Omental fat pad (tissue), 4 donors: ENCODE results near the gene MMP20. TPM values are rescaled to one million over a fixed set of nuclear protein-coding genes. Genes with fewer than 3 reads are reported as not detected.

Source experiments
- ATAC-seq: fragments of 150-250 bp; one replicate; pipeline ENCODE4 v1.9.1; 2016; ENCODE audit warnings: mild to moderate bottlenecking, moderate library complexity; ENCODE audit not compliant: low FRiP score
- DNase-seq: peaks from one replicate; pipeline ENCODE4 v3.0.0-alpha.2; 2019; ENCODE audit warnings: low spot score
- CTCF ChIP-seq, 3 donors: fragments of 450-650 bp; IDR thresholded peaks; one replicate each; pipeline ENCODE4 v1.5.1; 2016 to 2017; ENCODE audit warnings: antibody characterized with exemption in 3 of 3, mild to moderate bottlenecking in 3 of 3, moderate library complexity in 2 of 3
- total RNA-seq, 4 donors: library from RNA; depleted of rRNA; stranded (reverse); fragments of >200 nt; gene quantifications; one replicate each; pipeline ENCODE4 v1.1.0, GENCODE V29; 2016

The MMP20 gene
- total RNA-seq, 4 donors from 2014 or later, result not detected

DNA sequence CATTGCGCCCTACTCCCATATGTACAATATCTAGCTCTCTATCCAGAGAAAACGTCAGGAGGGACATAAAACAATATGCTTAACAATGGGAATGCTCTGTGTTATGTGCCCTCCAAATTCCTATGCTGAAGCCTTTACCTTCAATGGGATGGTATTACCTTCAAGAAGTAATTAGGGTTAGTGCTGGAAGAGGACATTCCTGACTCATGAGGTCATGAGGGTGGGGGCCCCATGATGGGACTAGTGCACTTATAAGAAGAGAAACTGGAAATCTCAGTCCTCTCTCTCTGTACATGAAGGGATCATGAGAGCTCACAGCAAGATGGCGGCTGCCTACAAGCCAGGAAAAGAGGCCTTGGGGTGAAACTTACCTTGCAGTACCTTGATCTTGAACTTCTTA, 20.3 kb downstream of the MMP20 start:
- DNase-seq, result no peak
- no peak for TF ChIP-seq CTCF (IDR thresholded peaks at IDR 0.05)
- no peak for ATAC-seq

GRCh38 chr11:102604011-102604410, 21.1 kb downstream of the MMP20 start:
- DNase-seq (no peak), ATAC-seq (no peak)
- TF ChIP-seq CTCF (IDR thresholded peaks at IDR 0.05), result no peak

DNA sequence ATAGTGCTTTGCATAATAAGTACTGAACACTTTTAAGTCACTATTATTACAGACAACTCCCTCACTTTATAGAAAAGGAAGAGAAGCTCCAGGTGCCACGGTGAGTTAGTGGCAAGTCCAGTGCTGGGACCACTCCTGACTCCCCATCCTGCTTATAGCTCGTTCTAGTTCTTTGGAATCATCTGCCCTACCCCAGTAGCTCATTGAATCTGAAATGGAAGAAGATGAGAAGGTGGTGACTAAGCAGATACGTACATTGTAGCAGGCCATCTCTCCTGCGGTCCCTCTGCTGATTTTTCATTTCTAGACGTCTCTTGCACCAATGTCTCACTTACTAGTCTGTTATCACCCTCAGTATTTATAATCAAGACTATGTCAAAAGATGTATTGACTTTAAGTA, 21.6 kb downstream of the MMP20 start:
- ATAC-seq, result no peak
- no peak for DNase-seq

GRCh38 chr11:102603091-102603490, 22.0 kb downstream of the MMP20 start:
- no peak for TF ChIP-seq CTCF (IDR thresholded peaks at IDR 0.05)
- ATAC-seq (no peak), DNase-seq (no peak)

More for the DNA sequence above, 21.6 kb downstream of the MMP20 start:
- no peak for TF ChIP-seq CTCF (IDR thresholded peaks at IDR 0.05)

GRCh38 chr11:102600666-102601065, 24.5 kb downstream of the MMP20 start:
- ATAC-seq (no peak), DNase-seq (no peak)
- TF ChIP-seq CTCF (IDR thresholded peaks at IDR 0.05), result no peak

DNA sequence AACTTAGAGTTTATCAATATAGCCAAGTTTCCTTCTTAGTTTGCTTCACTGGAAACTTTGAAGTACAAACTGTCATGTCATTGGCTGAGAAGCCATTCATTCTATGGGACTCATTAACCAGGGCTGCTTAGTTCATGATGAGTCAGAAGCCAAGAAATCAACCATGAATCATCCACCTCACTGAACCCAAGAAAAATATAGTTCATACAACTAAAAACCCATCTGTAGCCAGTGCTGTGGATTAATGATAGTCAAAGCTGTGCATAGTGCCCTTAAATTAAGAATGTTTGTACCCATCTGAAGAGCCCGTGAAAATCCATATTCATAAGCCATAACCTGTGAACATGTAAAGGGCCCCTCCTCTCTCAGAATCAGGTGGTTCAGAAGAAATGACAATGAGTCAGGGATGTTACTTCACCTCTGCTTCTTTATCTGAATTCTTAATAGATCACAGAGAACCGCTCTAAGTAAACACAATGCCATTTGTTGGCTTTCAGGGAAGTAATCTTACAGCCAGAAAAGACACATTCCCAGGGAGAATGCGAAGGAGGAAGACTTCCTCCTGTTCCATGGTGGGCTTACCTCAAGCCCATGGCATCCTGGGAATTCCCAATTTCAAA, 25.4 kb downstream of the MMP20 start:
- ATAC-seq (peak; percentile 85), DNase-seq (no peak)
- TF ChIP-seq CTCF (IDR thresholded peaks at IDR 0.05), result no peak

- TF ChIP-seq CTCF (IDR thresholded peaks at IDR 0.05), result no peak
- no peak for ATAC-seq
- DNase-seq, result no peak
Measured at GRCh38 chr11:102598272-102598671, 26.9 kb downstream of the MMP20 start.
